NCI-H1092 (cell line): ENCODE data around the gene TMBIM1.
A peak's percentile ranks its signal among the peaks of the same experiment; 100 is the strongest.
"Not testable (repeated sequence)": the region's sequence is repeated elsewhere in the genome, so short reads cannot be mapped to it uniquely, and the experiment has no call there.

Experiments used
- DNase-seq: peaks from one replicate; lab custom pipeline; 2025; lab: John Stamatoyannopoulos, UW

TMBIM1 gene

DNA sequence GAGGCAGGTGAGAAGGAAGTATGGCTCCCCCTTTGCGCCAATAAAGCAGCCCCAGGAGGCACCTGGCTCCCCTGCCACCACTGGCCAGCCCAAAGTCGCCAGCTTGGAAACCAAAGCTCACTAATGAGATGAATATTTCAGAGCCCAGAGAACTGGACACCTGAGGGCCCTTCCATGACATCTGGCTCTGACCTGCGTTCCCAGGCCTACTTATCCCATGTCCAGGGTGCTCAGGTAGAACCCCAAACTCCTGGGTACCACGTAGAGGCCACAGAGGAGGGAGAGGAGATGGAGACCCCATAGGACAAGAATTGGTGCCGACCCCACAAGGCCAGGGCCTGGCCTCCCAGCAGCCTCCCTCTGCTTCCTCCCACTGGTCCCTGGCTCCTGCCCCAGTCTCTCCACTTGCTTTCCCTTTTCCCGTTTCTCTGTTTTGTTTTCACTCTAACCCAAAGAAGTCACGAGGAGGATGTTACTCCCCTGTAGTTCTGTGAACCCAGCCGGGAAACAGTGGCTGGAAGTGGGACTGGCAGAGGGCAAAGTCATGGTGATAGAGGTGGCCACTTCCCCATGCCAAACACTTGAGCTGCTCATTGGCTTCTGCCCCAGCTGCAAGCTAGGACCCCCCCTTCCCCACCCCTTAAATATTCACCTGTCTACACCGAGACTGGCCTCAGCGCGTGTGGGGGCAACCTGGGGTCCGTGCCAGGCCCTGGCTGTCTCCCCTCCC, 820 bp downstream of the TMBIM1 start:
- DNase-seq, result no peak

DNA sequence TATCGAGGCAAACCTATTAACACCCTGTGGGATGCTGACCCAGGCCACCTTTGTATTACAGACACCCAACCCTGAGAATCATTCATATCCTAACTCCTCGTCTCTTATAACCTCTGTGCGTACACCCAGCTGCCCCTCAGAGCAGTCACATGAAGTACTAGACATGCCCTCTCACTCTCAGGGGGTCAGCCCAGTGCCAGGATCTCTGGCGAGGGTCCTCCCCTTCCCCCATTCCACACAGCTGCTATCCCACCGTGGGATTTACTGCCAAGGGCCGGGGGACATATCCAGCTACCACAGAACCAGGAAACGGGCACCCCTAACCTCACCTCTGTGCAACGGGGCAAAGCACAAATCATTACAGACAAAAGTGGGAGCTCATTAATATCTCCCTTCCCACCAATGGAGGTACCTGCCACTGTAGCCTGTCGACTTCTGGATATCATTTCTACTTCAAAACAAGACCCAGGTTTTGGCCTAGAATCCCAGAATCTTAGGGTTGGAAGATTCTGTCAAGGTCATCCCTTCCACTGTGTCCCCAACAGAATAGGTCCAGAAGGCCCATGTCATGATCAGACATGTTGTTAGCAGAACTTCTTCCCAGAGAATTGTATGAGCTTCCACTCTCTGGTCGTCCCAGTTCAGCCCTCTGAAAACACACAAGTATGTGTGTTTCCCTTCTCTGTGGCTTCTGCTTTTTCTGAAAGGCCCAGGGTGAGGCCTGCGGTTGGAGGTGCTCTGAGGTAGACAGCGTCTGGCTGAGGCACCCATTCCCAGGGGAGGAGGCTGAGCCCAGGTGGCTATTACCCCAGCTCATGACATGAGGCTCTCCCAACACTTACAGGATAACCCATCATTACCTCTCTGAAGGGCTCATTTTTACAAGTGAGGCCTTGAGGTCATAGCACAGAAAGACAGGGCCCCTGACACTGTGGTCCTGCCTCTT, 1.7 kb downstream of the TMBIM1 start:
- DNase-seq, result no peak

DNA sequence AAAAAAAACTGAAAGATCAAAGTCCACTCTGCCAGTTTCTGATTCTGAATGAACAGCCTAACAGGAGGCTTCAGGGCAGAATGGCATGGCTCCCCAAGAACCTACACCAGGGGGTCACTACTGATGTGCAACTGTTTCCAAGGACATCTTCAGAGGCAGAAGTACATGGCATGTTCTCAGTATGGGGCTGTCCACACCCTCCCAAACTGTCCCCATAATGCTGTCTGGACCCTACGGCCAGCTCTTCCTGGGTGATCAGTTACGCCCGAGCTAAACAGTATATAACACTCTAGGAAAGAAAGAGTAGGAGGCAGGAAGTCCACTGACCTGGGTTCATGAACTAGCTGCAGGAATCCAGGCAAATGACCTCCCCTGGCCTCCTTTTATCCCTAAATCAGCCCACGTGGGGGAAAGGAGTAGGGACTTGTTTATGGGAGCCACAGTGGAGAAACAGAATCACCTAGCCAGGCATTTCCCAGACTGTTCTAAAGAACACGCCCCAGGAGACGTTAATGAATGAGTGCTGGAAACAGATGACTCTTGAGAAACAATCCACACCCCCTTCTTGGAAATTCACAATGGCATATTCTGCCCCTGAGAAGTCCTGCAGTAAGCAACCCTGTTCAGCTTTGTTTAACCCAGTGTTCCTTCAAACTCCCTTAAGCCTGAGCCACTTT, 2.5 kb downstream of the TMBIM1 start:
- DNase-seq, result no peak

DNA sequence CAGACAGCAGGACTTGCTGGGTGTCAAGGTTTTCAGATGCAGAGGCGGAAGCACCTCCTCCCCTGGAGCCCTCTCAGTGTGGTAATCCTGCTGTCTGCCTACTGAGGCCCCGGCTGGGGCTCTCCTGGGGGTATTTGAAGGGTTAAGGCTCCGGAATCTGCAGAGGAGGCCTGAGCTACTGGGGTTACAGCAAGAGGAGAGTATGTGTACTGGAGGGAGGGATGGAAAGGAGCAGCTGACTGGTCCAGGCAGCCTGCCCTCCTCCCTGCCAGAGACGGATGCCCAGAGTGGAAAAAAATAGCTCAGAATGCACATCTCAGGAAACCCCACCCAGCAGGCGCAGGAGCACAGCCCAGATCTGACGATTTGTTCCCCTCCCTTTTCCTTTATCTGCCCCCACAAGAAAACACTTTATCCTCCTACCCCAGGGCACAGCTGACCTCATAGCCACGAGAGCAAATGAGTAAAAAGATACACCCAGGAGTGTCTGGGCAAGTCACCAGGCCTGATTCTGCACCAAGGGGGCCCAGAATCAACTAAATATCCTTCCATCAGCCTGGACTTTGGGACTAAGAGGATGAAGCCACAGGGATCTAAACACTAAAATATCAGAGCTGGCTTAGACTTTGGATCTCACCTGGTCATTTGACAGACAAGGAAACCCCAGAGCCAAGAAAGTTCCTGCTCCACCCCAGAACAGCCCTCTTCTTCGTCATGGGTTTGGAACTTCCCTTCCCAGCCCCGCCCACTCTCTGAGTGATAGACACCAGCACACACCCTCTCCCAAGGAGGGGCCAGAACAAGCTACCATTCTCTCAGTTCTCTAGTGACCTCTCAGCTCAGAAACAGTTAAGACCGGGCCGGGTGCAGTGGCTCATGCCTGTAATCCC, 5.5 kb downstream of the TMBIM1 start:
- no peak for DNase-seq

DNA sequence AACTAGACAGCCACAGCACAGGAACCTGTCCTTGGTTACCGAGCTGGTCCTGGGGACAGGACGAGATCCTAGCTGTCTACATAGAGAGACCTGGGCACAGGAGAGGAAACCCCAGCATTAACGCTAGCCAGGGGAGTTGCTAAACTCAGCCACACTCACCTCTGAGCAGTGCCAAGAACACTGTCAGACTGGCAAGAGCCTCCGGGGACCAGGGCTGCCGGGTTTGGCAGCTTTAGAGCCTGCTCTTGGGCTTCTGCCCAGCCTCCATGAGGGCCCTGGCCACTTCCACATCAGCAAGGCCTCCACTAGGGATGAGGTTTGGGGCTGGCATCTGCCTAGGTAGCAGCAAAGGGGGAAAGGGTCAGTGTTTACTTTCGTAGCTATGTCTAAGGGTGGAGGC, 6.7 kb downstream of the TMBIM1 start:
- peak; percentile 49 for DNase-seq

DNA sequence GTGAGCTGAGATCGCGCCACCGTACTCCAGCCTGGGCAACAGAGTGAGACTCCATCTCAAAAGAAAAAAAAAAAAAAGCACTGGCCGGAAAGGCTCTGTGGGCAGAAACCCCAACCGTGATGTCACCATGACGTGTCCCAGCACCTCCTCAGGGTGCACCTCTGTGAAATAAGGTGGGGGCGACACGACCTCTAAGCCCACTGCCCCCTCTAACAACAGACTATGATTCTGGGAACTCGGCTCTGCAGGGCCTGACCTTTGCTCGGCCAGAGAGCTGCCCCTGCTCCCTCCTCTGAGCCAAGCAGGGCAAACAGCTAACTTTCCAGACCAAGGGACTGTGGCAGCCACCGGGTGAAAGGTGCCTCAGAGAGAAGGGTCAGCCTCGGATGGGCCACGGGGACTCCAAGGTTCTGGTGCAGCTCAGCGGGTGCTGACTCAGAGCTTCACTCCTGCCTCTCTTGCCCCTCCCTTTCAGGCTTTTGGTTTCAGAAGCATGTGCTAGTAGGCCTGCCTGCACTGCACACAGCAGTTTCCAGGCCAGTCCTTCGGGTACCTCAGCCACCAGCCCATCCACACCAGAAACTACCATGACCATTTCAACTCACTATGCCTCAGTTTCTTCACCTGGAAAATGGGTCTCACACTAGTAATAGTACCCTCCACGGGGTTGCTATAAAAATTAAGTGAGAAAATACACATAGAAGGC, 8.0 kb downstream of the TMBIM1 start:
- DNase-seq, result no peak

DNA sequence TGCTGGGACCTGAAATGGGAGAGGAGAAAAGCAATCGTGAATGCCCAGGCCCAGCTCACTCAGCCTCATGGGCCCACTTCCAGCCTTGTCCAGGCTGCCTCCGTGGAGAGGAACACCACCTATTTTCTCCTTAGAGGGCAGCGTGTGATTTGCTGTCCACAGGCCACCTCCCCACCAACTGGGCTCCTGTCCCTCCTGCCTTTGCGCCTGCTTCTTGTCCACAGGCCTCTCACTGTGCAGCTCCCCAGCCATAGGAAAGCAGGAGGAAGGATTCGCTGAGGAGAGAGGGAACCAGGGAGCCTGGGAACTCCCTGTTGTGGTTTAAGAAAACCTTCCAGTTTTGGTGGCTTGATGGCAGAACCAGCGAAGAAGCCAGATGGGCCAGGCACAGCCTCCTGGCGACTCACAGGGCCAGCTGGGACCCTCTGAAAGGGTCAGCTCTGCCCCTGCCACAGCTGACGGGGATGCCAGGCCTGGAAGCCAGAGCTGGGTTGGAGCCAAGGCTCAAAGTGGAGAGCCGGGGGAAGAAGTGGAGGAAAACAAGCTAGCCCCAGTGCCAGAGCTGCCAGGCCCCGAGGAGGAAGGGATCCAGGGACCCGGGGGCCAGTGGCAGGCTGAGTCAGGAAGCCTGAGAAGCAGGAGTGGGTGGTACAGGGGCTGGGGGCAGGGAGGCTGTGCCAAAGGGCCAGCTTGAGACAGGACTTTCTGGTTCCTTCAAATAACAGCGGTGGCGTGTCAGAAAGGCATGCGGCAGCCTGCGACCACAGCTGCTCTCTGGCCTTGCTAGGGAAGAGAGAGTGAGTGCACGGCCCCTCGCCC, 9.9 kb downstream of the TMBIM1 start:
- DNase-seq, result no peak

DNA sequence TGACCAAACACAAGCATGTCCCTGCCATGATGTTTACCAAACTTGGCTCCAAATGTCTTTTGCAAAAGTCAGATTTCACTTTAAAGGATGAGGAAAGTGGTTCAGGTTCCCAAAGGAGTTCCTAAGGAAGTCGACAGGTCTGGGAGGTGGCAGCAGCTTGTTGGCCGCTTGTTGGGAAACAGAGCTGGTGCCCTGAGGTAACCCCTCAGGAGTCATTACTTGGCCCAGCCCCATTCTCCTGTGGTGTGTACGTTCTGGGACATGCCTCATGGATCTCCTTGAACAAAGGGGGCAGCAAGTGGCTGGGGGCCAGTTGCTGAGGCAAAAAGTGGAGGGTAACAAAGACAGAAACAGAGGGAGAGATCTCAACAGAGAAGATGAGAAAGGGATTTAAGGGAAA, 10.9 kb downstream of the TMBIM1 start:
- no peak for DNase-seq

DNA sequence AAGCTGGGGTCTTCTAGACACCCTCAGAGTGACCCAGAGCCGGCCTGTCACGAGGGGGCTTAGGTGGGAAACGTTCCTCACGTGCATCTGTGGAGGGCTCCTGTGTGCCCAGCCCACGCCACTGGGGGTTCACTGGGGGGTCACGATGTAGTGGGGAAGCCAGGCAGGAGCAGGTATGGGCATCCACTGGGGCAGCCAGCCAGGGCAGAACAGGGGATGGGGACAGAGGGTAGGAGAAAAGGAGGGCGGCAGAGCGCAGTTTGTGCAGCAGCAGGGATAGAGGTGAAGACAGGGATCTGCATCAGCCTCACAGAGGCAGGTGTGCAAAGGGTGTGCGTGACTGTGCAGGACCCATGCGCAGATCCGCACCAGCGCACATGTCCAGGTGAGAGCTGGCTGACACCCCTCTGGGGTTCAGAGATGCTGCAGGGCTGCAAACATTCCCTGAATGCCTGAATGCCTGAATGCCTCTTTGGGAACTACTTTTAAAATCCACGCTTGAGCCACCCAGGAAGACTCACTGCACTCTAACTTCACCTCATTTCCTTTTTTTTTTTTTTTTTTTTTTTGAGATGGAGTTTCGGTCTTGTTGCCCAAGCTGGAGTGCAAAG, 11.9 kb downstream of the TMBIM1 start:
- DNase-seq, result no peak

DNA sequence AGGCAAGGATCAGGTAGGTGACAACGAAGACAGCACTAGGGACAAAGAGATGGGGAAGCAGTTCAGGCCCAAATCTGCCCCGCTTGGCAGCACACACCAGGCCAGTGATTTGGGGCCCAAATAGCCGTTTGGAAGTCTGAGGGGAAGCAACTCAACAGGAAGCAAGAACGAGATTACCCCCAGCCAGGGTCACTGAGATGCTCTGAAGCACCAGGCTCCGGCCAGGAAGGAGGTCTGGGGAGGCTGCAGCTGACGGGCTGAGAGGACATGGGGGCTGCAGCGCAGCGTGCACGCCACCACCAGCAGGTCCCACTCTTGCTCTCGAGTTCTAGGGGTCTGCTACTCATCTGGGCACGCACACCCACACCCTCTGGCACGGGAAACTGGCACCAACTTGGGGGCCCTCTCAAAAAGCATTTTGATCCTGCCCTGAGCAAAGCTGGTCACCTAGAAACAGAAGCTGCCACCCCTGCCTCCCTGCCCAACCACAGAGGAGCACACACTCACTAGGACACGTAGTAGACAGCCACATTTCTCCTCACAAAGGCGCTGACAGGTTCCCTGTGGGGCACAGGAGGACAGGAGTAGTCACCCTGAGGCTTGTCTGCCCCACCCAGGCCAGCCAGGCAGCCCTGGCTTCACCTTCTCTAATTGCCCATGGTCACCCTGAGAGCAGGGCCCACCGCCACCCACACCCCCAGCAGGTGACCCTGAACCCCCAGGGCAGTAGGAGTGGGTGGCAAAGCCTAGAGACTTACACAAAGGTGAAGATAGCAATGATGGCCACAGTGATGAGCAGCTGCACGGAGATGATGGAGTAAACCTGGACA, 13.6 kb downstream of the TMBIM1 start:
- no peak for DNase-seq

DNA sequence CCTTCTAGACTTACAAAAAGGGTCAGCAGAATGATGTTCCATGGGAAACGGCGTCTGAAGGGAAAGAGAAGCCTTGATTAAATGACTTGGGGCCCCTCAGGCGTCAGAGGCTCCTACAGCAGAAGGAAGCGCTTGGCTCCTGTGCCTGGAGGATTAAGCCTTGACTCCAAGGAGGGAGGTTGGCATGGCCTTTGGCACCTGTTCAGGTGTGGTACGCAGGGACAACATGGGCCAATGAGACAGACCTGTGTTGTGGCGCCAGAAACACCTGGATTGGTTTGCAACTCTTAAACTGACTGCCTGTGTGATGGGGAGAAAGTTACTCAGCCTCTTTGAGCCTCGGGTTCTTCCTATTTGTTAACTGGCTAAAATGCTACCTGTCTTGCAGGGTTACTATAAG, 14.4 kb downstream of the TMBIM1 start:
- no peak for DNase-seq

DNA sequence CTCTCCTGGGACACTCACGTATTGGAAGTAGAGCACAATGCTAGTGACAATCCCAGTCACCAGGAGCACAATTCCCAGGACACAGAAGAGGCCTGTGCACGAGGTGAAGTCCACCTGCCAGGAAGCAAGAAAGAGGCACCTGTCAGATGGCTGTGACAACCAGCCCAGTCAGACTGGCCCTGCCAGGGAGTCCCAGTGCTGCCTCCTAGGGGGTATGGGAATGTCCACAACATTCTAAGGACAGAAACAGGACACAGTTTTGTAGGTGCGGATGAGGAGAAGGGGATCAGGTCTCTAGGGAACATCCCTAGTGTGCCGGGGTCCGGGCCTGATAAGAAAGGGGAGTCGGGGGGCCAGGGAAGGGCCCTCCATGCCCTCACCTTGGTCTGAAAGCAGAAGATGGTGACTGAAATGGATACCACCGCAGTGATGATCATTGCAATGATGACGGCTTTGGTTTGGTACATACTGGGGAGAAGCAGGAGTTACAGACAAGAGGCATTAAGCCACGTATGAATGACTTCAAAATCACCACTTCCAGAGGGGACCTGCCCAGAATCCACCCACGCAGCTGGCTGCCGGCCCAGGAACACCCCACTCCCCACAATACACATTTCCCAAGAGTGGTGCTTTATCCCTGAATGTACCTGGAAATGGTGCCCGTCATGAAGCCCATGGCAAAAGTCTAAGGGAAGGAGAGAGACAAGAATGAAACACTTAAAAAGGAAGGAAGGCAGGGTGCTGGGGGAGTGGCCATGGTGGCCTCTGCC, 15.1 kb downstream of the TMBIM1 start:
- no peak for DNase-seq

DNA sequence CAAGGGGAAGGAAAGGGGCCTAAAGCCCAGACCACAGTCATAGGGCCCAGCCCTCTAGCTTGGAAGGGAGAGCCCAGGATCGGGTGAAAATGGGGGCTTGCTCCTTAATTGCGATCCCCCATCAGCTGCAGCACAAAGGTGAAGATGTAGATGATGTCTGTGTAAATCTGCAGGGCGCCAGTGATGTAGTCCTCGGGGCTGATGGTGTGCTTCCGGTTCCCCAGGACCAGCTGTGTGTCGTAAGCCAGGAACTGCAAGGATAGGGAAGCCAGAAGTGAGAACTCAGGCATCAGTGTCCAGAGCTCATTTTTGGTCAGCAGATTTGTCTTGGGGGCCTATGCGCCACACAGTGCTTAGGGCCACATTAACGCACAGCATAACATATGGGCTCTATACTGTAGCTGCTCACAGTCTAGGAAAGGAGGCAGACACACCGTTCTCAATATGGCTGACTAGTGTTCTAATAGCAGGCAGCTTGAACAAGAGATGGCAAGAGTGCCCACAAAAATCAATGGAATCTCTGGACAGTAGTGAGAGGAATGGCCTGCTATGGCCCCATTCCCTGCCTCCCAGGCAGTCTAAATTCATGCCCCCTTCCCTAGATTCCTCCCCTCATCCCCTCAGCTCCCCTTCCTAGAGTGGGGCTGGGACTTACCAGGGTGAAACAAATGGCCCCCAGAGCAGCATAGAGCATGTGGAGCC, 16.8 kb downstream of the TMBIM1 start:
- no peak for DNase-seq

DNA sequence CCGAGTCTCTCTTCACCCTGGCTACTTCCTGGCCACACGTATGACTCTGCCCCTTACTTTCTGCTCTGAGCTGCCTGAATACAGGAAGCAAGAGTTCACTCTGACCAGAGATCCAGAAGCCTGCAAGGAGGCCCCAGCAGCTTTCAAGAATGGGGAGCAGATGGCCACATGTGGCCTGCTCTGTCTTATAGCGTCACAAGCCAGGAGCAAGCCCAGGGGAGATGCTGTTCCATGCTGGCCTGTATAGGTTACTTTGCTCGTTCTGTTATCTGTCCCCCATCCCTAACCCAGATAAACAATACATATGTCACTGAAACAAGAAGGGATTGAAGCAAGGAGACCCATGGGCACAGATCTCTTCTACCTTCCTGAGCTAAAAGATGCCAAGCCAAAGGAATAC, 17.7 kb downstream of the TMBIM1 start:
- DNase-seq, result no peak

DNA sequence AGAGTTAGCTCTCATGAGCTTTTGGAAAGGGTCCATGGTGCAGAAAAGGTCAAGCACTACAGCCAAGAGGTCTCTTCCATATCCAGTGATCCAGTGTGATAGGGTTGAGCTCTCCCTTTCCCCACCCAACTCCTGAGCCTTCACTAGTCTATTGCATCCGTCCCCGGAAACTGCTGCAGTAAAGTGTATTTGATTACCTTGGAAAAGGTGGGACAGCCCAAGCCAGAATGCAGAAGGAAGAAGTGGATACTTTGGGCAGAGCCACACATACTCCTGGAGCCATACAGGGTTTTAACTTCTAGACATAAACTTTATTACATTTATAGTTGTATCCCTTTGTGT, 18.4 kb downstream of the TMBIM1 start:
- DNase-seq, result no peak

DNA sequence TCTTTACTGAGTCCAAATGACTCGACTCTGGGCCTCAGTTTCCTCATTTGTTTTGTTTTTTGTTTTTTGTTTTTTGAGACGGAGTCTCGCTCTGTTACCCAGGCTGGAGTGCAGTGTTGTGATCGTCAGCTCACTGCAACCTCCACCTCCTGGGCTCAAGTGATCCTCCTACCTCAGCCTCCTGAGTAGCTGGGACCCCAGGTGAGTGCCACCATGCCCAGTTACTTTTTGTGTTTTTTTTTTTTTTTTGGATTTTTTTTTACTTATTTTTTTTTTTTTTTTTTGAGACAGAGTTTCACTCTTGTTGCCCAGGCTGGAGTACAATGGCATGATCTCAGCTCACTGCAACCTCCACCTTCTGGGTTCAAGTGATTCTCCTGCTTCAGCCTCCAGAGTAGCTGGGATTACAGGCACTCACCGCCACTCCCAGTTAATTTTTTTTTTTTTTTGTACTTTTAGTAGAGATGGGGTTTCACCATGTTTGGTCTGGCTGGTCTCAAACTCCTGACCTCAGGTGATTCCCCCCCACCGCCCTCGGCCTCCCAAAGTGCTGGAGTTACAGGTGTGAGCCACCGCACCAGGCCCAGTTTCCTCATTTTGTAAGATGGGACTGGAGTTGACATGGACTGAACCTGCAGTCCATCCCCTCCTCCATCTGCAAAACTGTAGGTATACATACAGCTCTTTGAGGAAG, 18.9 kb downstream of the TMBIM1 start:
- not testable (repeated sequence) for DNase-seq
